ENCODE results near the gene DMPK. TPM values are rescaled to one million over a fixed set of nuclear protein-coding genes. Genes with fewer than 3 reads are reported as not detected.
"Not testable (repeated sequence)": the region's sequence is repeated elsewhere in the genome, so short reads cannot be mapped to it uniquely, and the experiment has no call there.

DMPK gene
- total RNA-seq, 1 experiment from 2014 or later, result 28.1 TPM

DNA sequence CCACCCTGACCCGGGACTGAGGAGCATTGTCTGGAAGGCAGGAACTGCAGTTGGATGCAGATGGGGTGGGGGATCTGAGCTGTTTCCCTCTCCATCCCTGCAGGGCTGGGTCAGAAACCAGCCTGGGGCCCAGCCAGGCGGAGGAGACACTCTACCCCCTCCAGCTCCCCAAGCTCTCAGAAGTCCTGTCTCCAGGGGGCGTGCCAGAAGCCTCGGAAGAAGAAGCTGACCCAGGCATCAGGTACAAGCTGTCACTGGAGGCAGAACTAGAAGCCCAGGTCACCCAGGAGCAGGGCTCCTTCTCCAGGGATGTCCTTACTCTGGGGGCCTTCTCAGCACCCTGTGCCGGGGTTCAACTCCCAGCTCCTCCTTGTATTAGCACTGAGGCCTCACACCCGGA is 28.7 kb downstream of the DMPK start:
- H3K27ac Mint-ChIP-seq (ENCODE audit: unreplicated experiment), result no peak overlapping the region

DNA sequence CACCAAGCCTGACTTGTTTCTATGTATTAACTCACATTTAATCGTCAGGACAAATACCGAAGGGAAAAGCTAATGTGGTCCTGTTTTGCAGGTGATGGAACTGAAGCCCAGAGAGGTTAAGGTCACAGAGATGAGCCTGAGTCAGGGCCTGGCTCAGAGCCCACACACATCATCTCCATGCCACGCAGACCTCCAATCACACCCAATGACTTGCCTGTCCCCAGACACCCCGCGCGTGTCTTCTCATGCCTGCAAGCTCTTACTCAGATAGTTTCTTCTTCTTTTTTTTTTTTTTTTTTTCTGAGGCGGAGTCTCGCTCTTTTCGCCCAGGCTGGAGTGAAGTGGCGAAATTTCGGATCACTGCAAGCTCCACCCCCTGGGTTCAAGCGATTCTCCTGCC is 29.7 kb downstream of the DMPK start:
- DNase-seq, result no peak
- Mint-ChIP-seq H3K36me3 (ENCODE audit: insufficient read depth, unreplicated experiment) (no peaks in the 10 kb centered on the region), H3K4me1 (ENCODE audit: low read depth, unreplicated experiment) (no peaks in the 10 kb centered on the region), H3K27me3 (ENCODE audit: insufficient read depth, unreplicated experiment) (no peaks in the 10 kb centered on the region), H3K27ac (ENCODE audit: unreplicated experiment) (no peak overlapping the region), H3K9me3 (ENCODE audit: unreplicated experiment) (no peaks in the 10 kb centered on the region), H3K4me3 (ENCODE audit: unreplicated experiment) (no peak overlapping the region)
- intact Hi-C loops (cut with micrococcal nuclease; ENCODE audit: unreplicated experiment), result no loop called here
- BruUV-seq (replicated peaks), result no TSS peak
- TF ChIP-seq, protein P1, sequence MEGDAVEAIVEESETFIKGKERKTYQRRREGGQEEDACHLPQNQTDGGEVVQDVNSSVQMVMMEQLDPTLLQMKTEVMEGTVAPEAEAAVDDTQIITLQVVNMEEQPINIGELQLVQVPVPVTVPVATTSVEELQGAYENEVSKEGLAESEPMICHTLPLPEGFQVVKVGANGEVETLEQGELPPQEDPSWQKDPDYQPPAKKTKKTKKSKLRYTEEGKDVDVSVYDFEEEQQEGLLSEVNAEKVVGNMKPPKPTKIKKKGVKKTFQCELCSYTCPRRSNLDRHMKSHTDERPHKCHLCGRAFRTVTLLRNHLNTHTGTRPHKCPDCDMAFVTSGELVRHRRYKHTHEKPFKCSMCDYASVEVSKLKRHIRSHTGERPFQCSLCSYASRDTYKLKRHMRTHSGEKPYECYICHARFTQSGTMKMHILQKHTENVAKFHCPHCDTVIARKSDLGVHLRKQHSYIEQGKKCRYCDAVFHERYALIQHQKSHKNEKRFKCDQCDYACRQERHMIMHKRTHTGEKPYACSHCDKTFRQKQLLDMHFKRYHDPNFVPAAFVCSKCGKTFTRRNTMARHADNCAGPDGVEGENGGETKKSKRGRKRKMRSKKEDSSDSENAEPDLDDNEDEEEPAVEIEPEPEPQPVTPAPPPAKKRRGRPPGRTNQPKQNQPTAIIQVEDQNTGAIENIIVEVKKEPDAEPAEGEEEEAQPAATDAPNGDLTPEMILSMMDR (IDR thresholded peaks at IDR 0.05; ENCODE audit: insufficient read depth in 1 of 2, low read depth in 1 of 2, low read length in 1 of 2, severe bottlenecking in 1 of 2, unreplicated experiment in 1 of 2), result no peak
- Histone ChIP-seq H3K9me3 (no peaks in the 10 kb centered on the region), H3K36me3 (ENCODE audit: control insufficient read depth, insufficient read depth, low read length) (no peaks in the 10 kb centered on the region), H3K4me1 (no peaks in the 10 kb centered on the region), H3K27me3 (replicated peaks; ENCODE audit: control insufficient read depth, insufficient read depth, low read length) (no peaks in the 10 kb centered on the region), H3K4me3 (ENCODE audit: low read depth, low read length) (no peak overlapping the region)
- ChIA-PET POLR2A (interaction anchor here (0.6 to 1.3 kb wide), 2 partner anchors 17 to 106 kb away, joined by 5 to 10 read pairs; partner anchors contain the start of gene SIX5), CTCF (no interaction called here)

More for the DNA sequence above, 28.7 kb downstream of the DMPK start:
- no peaks in the 10 kb centered on the region for H3K4me1 Mint-ChIP-seq (ENCODE audit: low read depth, unreplicated experiment)
- Histone ChIP-seq H3K36me3 (ENCODE audit: control insufficient read depth, insufficient read depth, low read length) (no peaks in the 10 kb centered on the region), H3K9me3 (no peaks in the 10 kb centered on the region), H3K4me1 (no peaks in the 10 kb centered on the region), H3K4me3 (ENCODE audit: low read depth, low read length) (no peak overlapping the region), H3K27me3 (replicated peaks; ENCODE audit: control insufficient read depth, insufficient read depth, low read length) (no peaks in the 10 kb centered on the region)
- H3K27me3 Mint-ChIP-seq (ENCODE audit: insufficient read depth, unreplicated experiment), result no peaks in the 10 kb centered on the region
- H3K4me3 Mint-ChIP-seq (ENCODE audit: unreplicated experiment), result no peak overlapping the region
- CTCF ChIA-PET, result interaction anchor here (0.9 to 1.4 kb wide), 4 partner anchors 14 to 46 kb away, joined by 3 to 6 read pairs (median 6); partner anchors contain the start of gene SIX5
- TF ChIP-seq, protein P1 (IDR thresholded peaks at IDR 0.05; ENCODE audit: insufficient read depth in 1 of 2, low read depth in 1 of 2, low read length in 1 of 2, severe bottlenecking in 1 of 2, unreplicated experiment in 1 of 2), result peak in 1 of 2 experiments; percentile 10
- no peaks in the 10 kb centered on the region for H3K9me3 Mint-ChIP-seq (ENCODE audit: unreplicated experiment)
- no peak for DNase-seq
- intact Hi-C loops (cut with micrococcal nuclease; ENCODE audit: unreplicated experiment), result no loop called here
- H3K36me3 Mint-ChIP-seq (ENCODE audit: insufficient read depth, unreplicated experiment), result no peaks in the 10 kb centered on the region
- no TSS peak for BruUV-seq (replicated peaks)
- POLR2A ChIA-PET, result interaction anchor here (0.6 to 1.3 kb wide), 2 partner anchors 16 to 616 kb away, joined by 5 to 6 read pairs; partner anchors contain the start of gene SIX5

DNA sequence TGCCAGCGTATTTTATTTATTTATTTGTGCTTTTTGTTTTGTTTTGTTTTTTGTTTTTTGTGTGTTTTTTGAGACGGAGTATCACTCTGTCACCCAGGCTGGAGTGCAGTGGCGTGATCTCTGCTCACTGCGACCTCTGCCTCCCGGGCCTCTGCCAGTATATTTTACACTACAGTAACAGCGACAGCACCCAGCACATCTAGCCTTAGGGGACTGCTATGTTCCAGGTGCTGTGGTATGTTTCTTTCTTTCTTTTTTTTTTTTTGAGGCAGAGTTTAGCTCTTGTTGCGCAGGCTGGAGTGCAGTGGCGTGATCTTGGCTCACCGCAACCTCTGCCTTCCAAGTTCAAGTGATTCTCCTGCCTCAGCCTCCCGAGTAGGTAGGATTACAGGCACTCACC is 30.8 kb downstream of the DMPK start:
- BruUV-seq (replicated peaks); DNase-seq; H3K4me1 ChIP-seq; H3K27me3 ChIP-seq (replicated peaks; ENCODE audit: control insufficient read depth, insufficient read depth, low read length); H3K4me3 ChIP-seq (ENCODE audit: low read depth, low read length); H3K4me3 Mint-ChIP-seq (ENCODE audit: unreplicated experiment); H3K36me3 ChIP-seq (ENCODE audit: control insufficient read depth, insufficient read depth, low read length); H3K27ac Mint-ChIP-seq (ENCODE audit: unreplicated experiment); POLR2A ChIA-PET; H3K27me3 Mint-ChIP-seq (ENCODE audit: insufficient read depth, unreplicated experiment); intact Hi-C loops (cut with micrococcal nuclease; ENCODE audit: unreplicated experiment); H3K9me3 Mint-ChIP-seq (ENCODE audit: unreplicated experiment); H3K4me1 Mint-ChIP-seq (ENCODE audit: low read depth, unreplicated experiment); H3K36me3 Mint-ChIP-seq (ENCODE audit: insufficient read depth, unreplicated experiment); H3K9me3 ChIP-seq: not testable (repeated sequence)
- CTCF ChIA-PET, result interaction anchor here (0.8 kb wide), 1 partner anchor 312 kb away, joined by 3 read pairs; no protein-coding TSS in a partner anchor

DNA sequence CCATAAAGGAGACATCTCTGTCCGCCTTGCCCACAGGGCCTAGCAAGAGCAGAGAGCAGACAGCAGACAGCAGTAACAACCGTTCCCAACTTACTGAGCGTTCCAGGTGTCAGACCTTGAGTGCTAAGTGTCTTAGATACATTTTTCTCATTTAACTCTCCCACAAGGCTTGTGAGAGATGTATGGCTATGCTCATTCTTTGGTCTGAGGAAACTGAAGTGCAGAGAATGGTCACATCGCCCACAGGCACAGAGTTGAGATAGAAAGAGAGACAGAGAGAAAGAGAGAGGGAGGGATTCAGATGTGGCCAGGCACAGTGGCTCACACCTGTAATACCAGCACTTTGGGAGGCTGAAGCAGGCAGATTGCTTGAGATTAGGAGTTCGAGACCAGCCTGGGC is 34.8 kb downstream of the DMPK start:
- H3K36me3 ChIP-seq (ENCODE audit: control insufficient read depth, insufficient read depth, low read length), result no peaks in the 10 kb centered on the region
- H3K27me3 Mint-ChIP-seq (ENCODE audit: insufficient read depth, unreplicated experiment), result no peaks in the 10 kb centered on the region
- POLR2A ChIA-PET, result no interaction called here

More for the DNA sequence above, 34.8 kb downstream of the DMPK start:
- H3K4me3 ChIP-seq (ENCODE audit: low read depth, low read length), result no peak overlapping the region
- Mint-ChIP-seq H3K36me3 (ENCODE audit: insufficient read depth, unreplicated experiment) (peaks cover 4% of the 10 kb centered on the region), H3K4me3 (ENCODE audit: unreplicated experiment) (no peak overlapping the region), H3K27ac (ENCODE audit: unreplicated experiment) (no peak overlapping the region), H3K9me3 (ENCODE audit: unreplicated experiment) (no peaks in the 10 kb centered on the region), H3K4me1 (ENCODE audit: low read depth, unreplicated experiment) (no peaks in the 10 kb centered on the region)
- H3K4me1 ChIP-seq, result no peaks in the 10 kb centered on the region
- TF ChIP-seq, protein P1 (IDR thresholded peaks at IDR 0.05; ENCODE audit: insufficient read depth in 1 of 2, low read depth in 1 of 2, low read length in 1 of 2, severe bottlenecking in 1 of 2, unreplicated experiment in 1 of 2), result no peak
- H3K27me3 ChIP-seq (replicated peaks; ENCODE audit: control insufficient read depth, insufficient read depth, low read length), result no peaks in the 10 kb centered on the region
- no peak for DNase-seq
- intact Hi-C loops (cut with micrococcal nuclease; ENCODE audit: unreplicated experiment), result no loop called here
- BruUV-seq (replicated peaks), result no TSS peak
- no peaks in the 10 kb centered on the region for H3K9me3 ChIP-seq
- CTCF ChIA-PET, result no interaction called here

Data from Caco-2 (cell line).